NT2/D1 (cell line): ENCODE results near the gene KIAA0930.

ENCODE experiments used
- SUZ12 ChIP-seq: IDR thresholded peaks from 2 replicates; pipeline ENCODE4 v1.6.1; 2011; ENCODE audit not compliant: insufficient read length, insufficient read depth; ENCODE audit errors: extremely low read depth
- YY1 ChIP-seq: IDR thresholded peaks from 2 replicates; pipeline ENCODE4 v1.6.1; 2011; ENCODE audit not compliant: insufficient read length, insufficient read depth
- ZNF274 ChIP-seq: IDR thresholded peaks from 2 replicates; pipeline ENCODE4 v1.6.1; 2011; ENCODE audit warnings: mild to moderate bottlenecking, low read depth, low read length

- TF ChIP-seq SUZ12: no peak
- no peak for TF ChIP-seq YY1
- TF ChIP-seq ZNF274: no peak
Observed at GRCh38 chr22:45210991-45211390, 29.7 kb downstream of the KIAA0930 start.
